Sigmoid colon (tissue), 7 donors: ENCODE measurements around the gene PIK3C2G. TPM values are rescaled to one million over a fixed set of nuclear protein-coding genes. Genes with fewer than 3 reads are reported as not detected.

ENCODE experiments used
- DNase-seq: peaks from one replicate; pipeline ENCODE4 v3.0.0-alpha.2; 2019
- H3K27ac ChIP-seq, 4 donors: fragments of 200-600 bp; sonication (generic); one replicate each; pipeline ENCODE4 v1.5.1; 2016 to 2019; ENCODE audit warnings: mild to moderate bottlenecking in 1 of 4
- H3K27me3 ChIP-seq, 3 donors: fragments of 200-600 bp; sonication (generic); one replicate each; pipeline ENCODE4 v1.5.1; 2019; ENCODE audit warnings: mild to moderate bottlenecking in 1 of 3
- H3K36me3 ChIP-seq, 4 donors: fragments of 200-600 bp; sonication (generic); one replicate each; pipeline ENCODE4 v1.5.1; 2016 to 2019
- H3K4me1 ChIP-seq, 4 donors: fragments of 200-600 bp; sonication (generic); one replicate each; pipeline ENCODE4 v1.5.1; 2017 to 2019
- H3K4me3 ChIP-seq, 4 donors: fragments of 200-600 bp; sonication (generic); one replicate each; pipeline ENCODE4 v1.5.1; 2017 to 2019; ENCODE audit warnings: mild to moderate bottlenecking in 2 of 4, moderate library complexity in 1 of 4
- H3K9me3 ChIP-seq, 4 donors: fragments of 200-600 bp in 3 of 4; sonication (generic) in 3 of 4; one replicate each; pipeline versions ENCODE4 v1.5.1 to v1.6.1; 2013 to 2019
- EP300 ChIP-seq, 4 donors: sonication (generic); formaldehyde crosslinking; IDR thresholded peaks; one replicate each; pipeline ENCODE4 v1.6.1; 2017; ENCODE audit warnings: antibody characterized with exemption in 4 of 4
- POLR2A ChIP-seq, 2 donors: fragments of 450-650 bp; IDR thresholded peaks; one replicate each; pipeline ENCODE4 v1.6.1; 2016; ENCODE audit warnings: antibody characterized with exemption in 2 of 2, mild to moderate bottlenecking in 2 of 2, moderate library complexity in 2 of 2
- POLR2AphosphoS5 ChIP-seq, 4 donors: sonication (generic); formaldehyde crosslinking; IDR thresholded peaks; one replicate each; pipeline ENCODE4 v1.6.1; 2017; ENCODE audit warnings: antibody characterized with exemption in 4 of 4
- WGBS, 2 donors: extraction: QIAGEN DNeasy Blood & Tissue Kit; methylation state at CpG; one replicate each; pipeline ENCODE4 v1.1.7; 2013; 5-methylcytosine and 5-hydroxymethylcytosine counted together
- intact Hi-C: fragments of 100-400 bp; cut with DNase I; formaldehyde crosslinking; loops from one replicate; pipeline ENCODE4 v1.15.1; 2023
- polyA plus RNA-seq, 3 donors: library from polyadenylated mRNA; stranded (reverse); fragments of 200-250 nt; gene quantifications; one replicate each; pipeline ENCODE4 v1.2.3, GENCODE V29; 2013
- total RNA-seq, 4 donors: library from RNA; depleted of rRNA; stranded (reverse); fragments of >200 nt; gene quantifications; one replicate each; pipeline ENCODE4 v1.1.0, GENCODE V29; 2016
- TF ChIP-seq, protein P1 (sequence below), 4 experiments: fragments of 450-650 bp in 3 of 4; fragments of 200-600 bp in 1 of 4; IDR thresholded peaks; one replicate each; pipeline ENCODE4 v1.5.1; 2016 to 2019; ENCODE audit warnings: antibody characterized with exemption in 4 of 4, mild to moderate bottlenecking in 3 of 4, moderate library complexity in 2 of 4
- donor health status: healthy with polysubstance abuse.
- donor health status: Bipolar disorder and iron deficiency.
- donor health status: healthy.

PIK3C2G gene
- total and polyA plus RNA-seq, 7 donors, result 0.07 to 1.7 (median 0.63) TPM; not detected in 1

- DNase-seq, result no peak
- intact Hi-C loops, result no loop called here
- WGBS, 2 donors, result 68 to 71% methylated on average over 4 of the region's 4 CpGs
- TF ChIP-seq POLR2AphosphoS5 (IDR thresholded peaks at IDR 0.05) (no peak), EP300 (IDR thresholded peaks at IDR 0.05) (no peak), POLR2A (IDR thresholded peaks at IDR 0.05) (no peak)
- TF ChIP-seq, protein P1, sequence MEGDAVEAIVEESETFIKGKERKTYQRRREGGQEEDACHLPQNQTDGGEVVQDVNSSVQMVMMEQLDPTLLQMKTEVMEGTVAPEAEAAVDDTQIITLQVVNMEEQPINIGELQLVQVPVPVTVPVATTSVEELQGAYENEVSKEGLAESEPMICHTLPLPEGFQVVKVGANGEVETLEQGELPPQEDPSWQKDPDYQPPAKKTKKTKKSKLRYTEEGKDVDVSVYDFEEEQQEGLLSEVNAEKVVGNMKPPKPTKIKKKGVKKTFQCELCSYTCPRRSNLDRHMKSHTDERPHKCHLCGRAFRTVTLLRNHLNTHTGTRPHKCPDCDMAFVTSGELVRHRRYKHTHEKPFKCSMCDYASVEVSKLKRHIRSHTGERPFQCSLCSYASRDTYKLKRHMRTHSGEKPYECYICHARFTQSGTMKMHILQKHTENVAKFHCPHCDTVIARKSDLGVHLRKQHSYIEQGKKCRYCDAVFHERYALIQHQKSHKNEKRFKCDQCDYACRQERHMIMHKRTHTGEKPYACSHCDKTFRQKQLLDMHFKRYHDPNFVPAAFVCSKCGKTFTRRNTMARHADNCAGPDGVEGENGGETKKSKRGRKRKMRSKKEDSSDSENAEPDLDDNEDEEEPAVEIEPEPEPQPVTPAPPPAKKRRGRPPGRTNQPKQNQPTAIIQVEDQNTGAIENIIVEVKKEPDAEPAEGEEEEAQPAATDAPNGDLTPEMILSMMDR (IDR thresholded peaks at IDR 0.05), result no peak
- Histone ChIP-seq H3K36me3 (no peaks in the 10 kb centered on the region), H3K27me3 (no peaks in the 10 kb centered on the region), H3K4me1 (no peaks in the 10 kb centered on the region), H3K4me3 (no peak overlapping the region), H3K27ac (no peak overlapping the region), H3K9me3 (peaks cover 0 to 1% (median 0%) of the 10 kb centered on the region in 4 donors)
Measured at GRCh38 chr12:18634382-18634781, 373.1 kb downstream of the PIK3C2G start.

GRCh38 chr12:18640321-18640955 is 379.1 kb downstream of the PIK3C2G start:
- H3K4me1 ChIP-seq, result peaks cover 0 to 16% (median 14%) of the 10 kb centered on the region in 4 donors
- no peak overlapping the region for H3K27ac ChIP-seq
- whole genome bisulfite sequencing, 2 donors, result 88% methylated on average over 4 of the region's 4 CpGs
- H3K36me3 ChIP-seq, result no peaks in the 10 kb centered on the region
- TF ChIP-seq EP300 (IDR thresholded peaks at IDR 0.05) (no peak), POLR2AphosphoS5 (IDR thresholded peaks at IDR 0.05) (no peak), POLR2A (IDR thresholded peaks at IDR 0.05) (no peak)
- TF ChIP-seq, protein P1 (IDR thresholded peaks at IDR 0.05), result no peak
- DNase-seq, result no peak
- peaks cover 0 to 1% (median 0%) of the 10 kb centered on the region in 4 donors for H3K9me3 ChIP-seq
- H3K27me3 ChIP-seq, result no peaks in the 10 kb centered on the region
- intact Hi-C loops, result no loop called here
- no peak overlapping the region for H3K4me3 ChIP-seq

- H3K4me3 ChIP-seq, result no peak overlapping the region
- no peaks in the 10 kb centered on the region for H3K36me3 ChIP-seq
- H3K27me3 ChIP-seq, result no peaks in the 10 kb centered on the region
- H3K4me1 ChIP-seq, result peaks cover 0 to 16% (median 14%) of the 10 kb centered on the region in 4 donors
- peak; percentile 67 for DNase-seq
- intact Hi-C loops, result no loop called here
- H3K27ac ChIP-seq, result peak overlapping the region in 1 of 4 donors; percentile 43
- peaks cover 0 to 2% (median 0%) of the 10 kb centered on the region in 4 donors for H3K9me3 ChIP-seq
- TF ChIP-seq POLR2AphosphoS5 (IDR thresholded peaks at IDR 0.05), result peak in 3 of 4 donors; percentile 72 to 80 (median 76)
- TF ChIP-seq, protein P1 (IDR thresholded peaks at IDR 0.05), result no peak
- no peak for TF ChIP-seq POLR2A (IDR thresholded peaks at IDR 0.05)
- TF ChIP-seq EP300 (IDR thresholded peaks at IDR 0.05), result peak in 2 of 4 donors; percentile 26 to 53
- 66 to 73% methylated on average over 5 of the region's 5 CpGs for WGBS, 2 donors
Measured at GRCh38 chr12:18643681-18644080, 382.4 kb downstream of the PIK3C2G start.

DNA sequence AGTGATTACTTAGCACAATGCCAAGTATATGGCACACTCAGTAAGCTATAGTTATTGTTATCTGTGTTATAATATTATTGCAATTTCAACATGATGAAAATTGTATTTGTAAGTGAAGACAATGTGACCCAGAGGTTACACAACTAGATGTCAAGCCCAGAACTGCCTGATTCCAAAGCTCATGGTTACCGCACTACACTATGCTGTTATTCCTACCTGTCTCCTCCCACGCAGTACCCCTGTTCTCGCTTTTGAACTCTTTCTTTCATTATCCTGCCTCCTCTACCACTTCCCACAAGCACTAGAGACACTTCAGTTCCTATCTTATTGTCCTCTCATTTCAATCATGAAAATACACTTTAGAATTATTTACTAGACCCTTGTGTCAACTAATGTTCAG is 383.2 kb downstream of the PIK3C2G start:
- no peak for DNase-seq
- TF ChIP-seq EP300 (IDR thresholded peaks at IDR 0.05) (no peak), POLR2A (IDR thresholded peaks at IDR 0.05) (no peak), POLR2AphosphoS5 (IDR thresholded peaks at IDR 0.05) (no peak)
- TF ChIP-seq, protein P1 (IDR thresholded peaks at IDR 0.05), result no peak
- H3K36me3 ChIP-seq, result no peaks in the 10 kb centered on the region
- no peaks in the 10 kb centered on the region for H3K27me3 ChIP-seq
- H3K4me1 ChIP-seq, result peaks cover 0 to 16% (median 14%) of the 10 kb centered on the region in 4 donors
- H3K4me3 ChIP-seq, result no peak overlapping the region
- H3K27ac ChIP-seq, result no peak overlapping the region
- peaks cover 0 to 2% (median 0%) of the 10 kb centered on the region in 4 donors for H3K9me3 ChIP-seq
- WGBS, 2 donors, result 88 to 92% methylated on average over 3 of the region's 3 CpGs
- intact Hi-C loops, result no loop called here
